ENCODE measurements around the gene NCKAP5L. TPM values are rescaled to one million over a fixed set of nuclear protein-coding genes. Genes with fewer than 3 reads are reported as not detected.

The NCKAP5L gene
- total RNA-seq, 2 donors from 2014 or later = 1.2 to 2.4 TPM

GRCh38 chr12:49744363-49744885 is 83.8 kb downstream of the NCKAP5L start:
- no peak for ATAC-seq (replicated peaks)
- Mint-ChIP-seq H3K4me1 (peaks cover 47% of the 10 kb centered on the region), H3K27me3 (no peaks in the 10 kb centered on the region), H3K9me3 (no peaks in the 10 kb centered on the region), H3K27ac (no peak overlapping the region), H3K4me3 (peak overlapping the region; percentile 89), H3K36me3 (ENCODE audit: low read depth) (peaks cover 86% of the 10 kb centered on the region)

- Mint-ChIP-seq H3K4me1 (peaks cover 30% of the 10 kb centered on the region), H3K9me3 (no peaks in the 10 kb centered on the region), H3K36me3 (ENCODE audit: low read depth) (peaks cover 62% of the 10 kb centered on the region), H3K27me3 (no peaks in the 10 kb centered on the region), H3K4me3 (peak overlapping the region; percentile 89), H3K27ac (peak overlapping the region; percentile 99)
- peak; percentile 82 for ATAC-seq (replicated peaks)
Measured at GRCh38 chr12:49741882-49742620, 86.2 kb downstream of the NCKAP5L start.

Other genes with a start within 250 kb of the NCKAP5L start
- gene FAM186B, start 222.8 kb downstream of the NCKAP5L start, total RNA-seq = under 1 TPM in 1 of 2 donors, not detected in 1; 0.11 TPM
- gene PRPF40B, start 204.9 kb downstream of the NCKAP5L start, total RNA-seq = 1 to 10 TPM; 7.7 to 8.2 TPM
- gene FMNL3, start 121.0 kb downstream of the NCKAP5L start, total RNA-seq = 10 to 100 TPM; 19.9 to 33.8 TPM
- 100 to 1,000 TPM; 407 to 411 TPM for gene TMBIM6, start 86.9 kb downstream of the NCKAP5L start, total RNA-seq
- gene BCDIN3D, start 14.7 kb upstream of the NCKAP5L start, total RNA-seq = 1 to 10 TPM; 3.4 to 5.1 TPM
- 1 to 10 TPM in 1 of 2 donors, under 1 TPM in 1; 0.73 to 1.6 TPM for gene FAIM2, start 75.5 kb upstream of the NCKAP5L start, total RNA-seq
- gene AQP2, start 122.3 kb upstream of the NCKAP5L start, total RNA-seq = not detected
- not detected for gene AQP5, start 133.5 kb upstream of the NCKAP5L start, total RNA-seq
- not detected for gene AQP6, start 144.5 kb upstream of the NCKAP5L start, total RNA-seq
- 100 to 1,000 TPM; 132 to 145 TPM for gene RACGAP1, start 197.1 kb upstream of the NCKAP5L start, total RNA-seq
- gene ASIC1, start 229.2 kb upstream of the NCKAP5L start, total RNA-seq = 1 to 10 TPM in 1 of 2 donors, under 1 TPM in 1; 0.53 to 1.4 TPM